Bronchial epithelial cell (primary cell): ENCODE data around the gene FERMT2. TPM values are rescaled to one million over a fixed set of nuclear protein-coding genes. Genes with fewer than 3 reads are reported as not detected.

Experiments
- DNase-seq: peaks from one replicate; pipeline ENCODE4 v3.0.0-alpha.2; 2010; ENCODE audit warnings: low read depth
- FAIRE-seq: peaks from 2 replicates; lab custom pipeline; 2011; peaks lifted over from hg19 to GRCh38; lab: Jason Lieb, UNC
- H3K27me3 ChIP-seq: 2 replicates; pipeline ENCODE4 v1.5.1; 2011; ENCODE audit warnings: low read length; ENCODE audit not compliant: control insufficient read depth, insufficient read depth
- H3K36me3 ChIP-seq: 2 replicates; pipeline ENCODE4 v1.5.1; 2011; ENCODE audit warnings: low read length; ENCODE audit not compliant: control insufficient read depth, insufficient read depth
- H3K4me3 ChIP-seq: 2 replicates; pipeline ENCODE4 v1.5.1; 2011; ENCODE audit warnings: mild to moderate bottlenecking, low read depth, low read length, control low read depth
- total RNA-seq: library from RNA; depleted of rRNA; stranded (reverse); fragments of >200 nt; gene quantifications from 2 replicates; pipeline ENCODE4 v1.2.1, GENCODE V29; 2014
- TF ChIP-seq, protein P1 (sequence below): IDR thresholded peaks from 2 replicates; pipeline ENCODE4 v1.5.1; 2011; ENCODE audit warnings: mild to moderate bottlenecking, moderate library complexity, low read length, control low read depth, inconsistent platforms; ENCODE audit not compliant: insufficient read depth, severe bottlenecking

The FERMT2 gene
- total RNA-seq, 1 donor from 2014 or later = 24.0 TPM

DNA sequence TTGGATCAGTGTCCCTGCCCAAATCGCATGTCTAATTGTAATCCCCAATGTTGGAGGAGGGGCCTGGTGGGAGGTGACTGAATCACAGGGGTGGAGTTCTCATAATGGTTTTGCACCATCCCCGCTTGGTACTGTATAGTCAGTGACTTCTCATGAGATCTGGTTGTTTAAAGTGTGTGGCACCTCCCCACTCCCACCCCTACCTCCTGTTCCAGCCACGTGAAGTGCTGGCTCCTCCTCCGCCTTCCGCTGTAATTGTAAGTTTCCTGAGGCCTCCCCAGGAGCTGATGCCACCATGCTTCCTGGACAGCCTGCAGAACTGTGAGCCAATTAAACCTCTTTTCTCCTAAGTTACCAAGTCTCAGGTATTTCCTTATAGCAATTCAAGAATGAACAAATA is 67.2 kb downstream of the FERMT2 start:
- TF ChIP-seq, protein P1, sequence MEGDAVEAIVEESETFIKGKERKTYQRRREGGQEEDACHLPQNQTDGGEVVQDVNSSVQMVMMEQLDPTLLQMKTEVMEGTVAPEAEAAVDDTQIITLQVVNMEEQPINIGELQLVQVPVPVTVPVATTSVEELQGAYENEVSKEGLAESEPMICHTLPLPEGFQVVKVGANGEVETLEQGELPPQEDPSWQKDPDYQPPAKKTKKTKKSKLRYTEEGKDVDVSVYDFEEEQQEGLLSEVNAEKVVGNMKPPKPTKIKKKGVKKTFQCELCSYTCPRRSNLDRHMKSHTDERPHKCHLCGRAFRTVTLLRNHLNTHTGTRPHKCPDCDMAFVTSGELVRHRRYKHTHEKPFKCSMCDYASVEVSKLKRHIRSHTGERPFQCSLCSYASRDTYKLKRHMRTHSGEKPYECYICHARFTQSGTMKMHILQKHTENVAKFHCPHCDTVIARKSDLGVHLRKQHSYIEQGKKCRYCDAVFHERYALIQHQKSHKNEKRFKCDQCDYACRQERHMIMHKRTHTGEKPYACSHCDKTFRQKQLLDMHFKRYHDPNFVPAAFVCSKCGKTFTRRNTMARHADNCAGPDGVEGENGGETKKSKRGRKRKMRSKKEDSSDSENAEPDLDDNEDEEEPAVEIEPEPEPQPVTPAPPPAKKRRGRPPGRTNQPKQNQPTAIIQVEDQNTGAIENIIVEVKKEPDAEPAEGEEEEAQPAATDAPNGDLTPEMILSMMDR = no peak
- Histone ChIP-seq H3K36me3 (peaks cover 1% of the 10 kb centered on the region), H3K4me3 (no peak overlapping the region), H3K27me3 (no peaks in the 10 kb centered on the region)
- FAIRE-seq (no peak), DNase-seq (no peak)

DNA sequence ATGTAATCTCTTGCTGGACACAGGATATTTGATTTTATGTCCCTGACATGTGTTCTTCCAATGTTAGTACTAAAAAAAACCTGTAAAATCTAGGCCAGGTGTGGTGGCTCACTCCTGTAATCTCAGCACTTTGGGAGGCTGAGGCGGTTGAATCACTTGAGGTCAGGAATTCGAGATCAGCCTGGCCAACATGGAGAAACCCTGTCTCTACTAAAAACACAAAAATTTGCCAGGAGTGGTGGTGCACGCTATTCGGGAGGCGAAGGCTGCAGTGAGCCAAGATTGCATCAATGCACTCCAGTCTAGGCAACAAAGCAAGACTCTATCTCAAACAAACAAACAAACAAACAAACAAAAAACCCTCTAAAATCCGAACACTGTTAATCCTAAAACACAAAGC is 68.0 kb downstream of the FERMT2 start:
- Histone ChIP-seq H3K27me3 (no peaks in the 10 kb centered on the region), H3K36me3 (peaks cover 1% of the 10 kb centered on the region)
- no peak for FAIRE-seq

DNA sequence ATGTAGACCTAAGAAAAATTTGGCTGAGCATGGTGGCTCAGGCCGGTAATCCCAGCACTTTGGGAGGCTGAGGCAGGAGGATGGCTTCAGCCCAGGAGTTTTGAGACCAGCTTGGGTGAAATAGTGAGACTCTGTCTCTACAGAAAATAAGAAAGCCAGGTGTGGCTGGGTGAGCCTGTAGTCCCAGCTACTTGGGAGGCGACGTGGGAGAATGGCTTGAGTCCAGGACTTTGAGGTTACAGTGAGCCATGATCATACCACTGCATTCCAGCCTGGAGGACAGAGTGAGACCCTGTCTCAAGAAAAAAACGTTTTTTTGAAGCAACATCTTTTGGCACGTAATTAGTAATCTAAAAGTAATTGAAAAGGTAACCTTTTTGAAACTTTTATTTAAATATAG is 70.9 kb downstream of the FERMT2 start:
- DNase-seq (no peak), FAIRE-seq (no peak)
- Histone ChIP-seq H3K27me3 (no peaks in the 10 kb centered on the region), H3K4me3 (no peak overlapping the region), H3K36me3 (no peaks in the 10 kb centered on the region)
- TF ChIP-seq, protein P1 = no peak

More for the DNA sequence above, 68.0 kb downstream of the FERMT2 start:
- no peak for DNase-seq
- H3K4me3 ChIP-seq = no peak overlapping the region
- TF ChIP-seq, protein P1 = no peak

DNA sequence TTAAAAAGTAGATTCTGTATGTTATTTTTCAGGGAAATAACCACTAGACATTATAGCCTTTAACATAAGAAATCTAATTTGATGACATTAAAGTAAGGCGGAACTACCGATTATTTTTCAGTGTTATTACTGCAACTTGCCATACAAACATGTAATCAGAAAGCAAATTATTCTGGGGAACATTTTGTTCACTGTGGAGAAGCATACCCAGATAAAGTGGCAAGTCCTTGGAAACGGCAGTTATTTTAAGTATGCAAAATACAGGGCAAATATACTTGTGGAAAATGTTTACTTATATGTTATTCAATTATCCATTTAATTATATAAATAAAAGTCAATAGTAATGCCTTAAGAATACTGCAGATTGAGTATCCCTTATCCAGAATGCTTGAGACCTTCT is 71.9 kb downstream of the FERMT2 start:
- Histone ChIP-seq H3K27me3 (no peaks in the 10 kb centered on the region), H3K4me3 (no peak overlapping the region), H3K36me3 (no peaks in the 10 kb centered on the region)
- FAIRE-seq (no peak), DNase-seq (no peak)
- TF ChIP-seq, protein P1 = no peak

DNA sequence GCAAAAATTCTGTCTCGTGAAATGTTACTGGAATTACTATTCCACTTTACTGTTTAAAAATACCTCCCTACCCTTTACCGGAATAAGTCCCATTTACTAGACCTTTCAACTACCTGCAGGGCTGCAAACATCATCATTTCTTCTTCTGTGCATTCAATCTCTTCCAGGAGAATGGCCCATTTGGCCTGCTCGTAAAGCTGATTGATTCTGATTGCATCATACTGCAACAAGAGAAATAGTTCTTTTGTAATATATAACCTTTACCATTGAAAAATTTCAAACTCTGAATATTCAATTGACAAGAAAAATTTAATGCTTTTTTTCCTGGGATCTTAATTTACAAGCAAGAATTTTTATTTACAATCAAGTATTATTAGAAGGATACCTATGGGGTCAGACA is 72.4 kb downstream of the FERMT2 start:
- FAIRE-seq = no peak
- H3K4me3 ChIP-seq = no peak overlapping the region

DNA sequence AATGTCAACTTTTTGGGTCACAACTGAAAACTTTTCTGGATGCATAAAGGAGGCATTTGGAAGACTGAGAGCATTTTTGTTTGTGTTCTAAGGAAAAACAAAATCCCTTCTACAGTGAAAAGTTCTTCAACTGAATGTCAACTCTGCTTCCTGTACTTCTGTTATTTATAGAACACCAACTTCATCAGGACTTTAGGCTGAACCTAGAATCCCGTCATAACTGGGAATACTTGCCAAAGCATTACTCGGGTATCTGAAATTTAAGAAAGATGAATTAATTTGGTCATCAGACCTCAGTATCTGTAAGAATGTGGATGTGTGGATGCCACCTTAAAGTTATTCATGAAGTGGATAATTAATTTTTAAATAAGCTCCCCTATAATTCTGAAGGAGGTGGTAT is 73.2 kb downstream of the FERMT2 start:
- DNase-seq = no peak
- TF ChIP-seq, protein P1 = no peak
- FAIRE-seq = no peak
- Histone ChIP-seq H3K36me3 (no peaks in the 10 kb centered on the region), H3K4me3 (no peak overlapping the region), H3K27me3 (no peaks in the 10 kb centered on the region)

More for the DNA sequence above, 72.4 kb downstream of the FERMT2 start:
- TF ChIP-seq, protein P1 = no peak
- DNase-seq = no peak
- no peaks in the 10 kb centered on the region for H3K27me3 ChIP-seq
- H3K36me3 ChIP-seq = no peaks in the 10 kb centered on the region
